Liver (tissue), 9 donors: ENCODE measurements around the gene LPAR1. TPM values are rescaled to one million over a fixed set of nuclear protein-coding genes. Genes with fewer than 3 reads are reported as not detected.

Source experiments
- DNase-seq: peaks from one replicate; pipeline ENCODE4 v3.0.0-alpha.2; 2017; ENCODE audit warnings: low spot score
- H3K27ac ChIP-seq, 2 donors: one replicate each; pipeline ENCODE4 v1.7.0; 2013; ENCODE audit warnings: inconsistent platforms in 2 of 2, low read length in 2 of 2, control low read depth in 1 of 2, low read depth in 1 of 2, mild to moderate bottlenecking in 1 of 2
- H3K27me3 ChIP-seq, 4 donors: one replicate each; pipeline versions ENCODE4 v1.6.1 to v1.7.0; 2013; ENCODE audit warnings: low read length in 3 of 4, inconsistent platforms in 1 of 4, mild to moderate bottlenecking in 1 of 4, moderate library complexity in 1 of 4; ENCODE audit not compliant: control insufficient read depth in 4 of 4, insufficient read depth in 4 of 4
- H3K36me3 ChIP-seq, 4 donors: one replicate each; pipeline versions ENCODE4 v1.6.1 to v1.7.0; 2013; ENCODE audit warnings: low read length in 3 of 4, mild to moderate bottlenecking in 3 of 4, low read depth in 1 of 4, moderate library complexity in 1 of 4; ENCODE audit not compliant: control insufficient read depth in 4 of 4, insufficient read depth in 3 of 4
- H3K4me1 ChIP-seq, 4 donors: one replicate each; pipeline versions ENCODE4 v1.6.1 to v1.7.0; 2013; ENCODE audit warnings: low read length in 3 of 4, mild to moderate bottlenecking in 3 of 4, moderate library complexity in 1 of 4; ENCODE audit not compliant: control insufficient read depth in 4 of 4, insufficient read depth in 4 of 4
- H3K4me3 ChIP-seq, 3 donors: one replicate each; pipeline versions ENCODE4 v1.6.1 to v1.7.0; 2013; ENCODE audit warnings: low read length in 3 of 3, control low read depth in 1 of 3, low read depth in 1 of 3, mild to moderate bottlenecking in 1 of 3
- H3K9ac ChIP-seq, 2 donors: one replicate each; pipeline ENCODE4 v1.7.0; 2013; ENCODE audit warnings: low read length in 2 of 2, mild to moderate bottlenecking in 2 of 2, moderate library complexity in 2 of 2, control low read depth in 1 of 2, low read depth in 1 of 2
- H3K9me3 ChIP-seq, 4 donors: one replicate each; pipeline versions ENCODE4 v1.6.1 to v1.7.0; 2013; ENCODE audit warnings: low read length in 3 of 4; ENCODE audit not compliant: control insufficient read depth in 4 of 4
- ATF3 ChIP-seq: IDR thresholded peaks from 2 replicates; pipeline ENCODE4 v1.6.1; 2016; ENCODE audit warnings: antibody characterized with exemption
- CTCF ChIP-seq: fragments of 150-350 bp; IDR thresholded peaks from 2 replicates; pipeline ENCODE4 v1.5.1; 2017; ENCODE audit warnings: improper control_type of control experiment, low read depth, low read length; ENCODE audit not compliant: missing input control
- EGR1 ChIP-seq, 2 donors: IDR thresholded peaks; 2 replicates each; pipeline ENCODE4 v1.6.1; 2016 to 2018; ENCODE audit warnings: antibody characterized with exemption in 2 of 2, low read depth in 2 of 2
- FOXA1 ChIP-seq: IDR thresholded peaks from 2 replicates; pipeline ENCODE4 v1.6.1; 2016; ENCODE audit warnings: antibody characterized with exemption
- FOXA2 ChIP-seq: IDR thresholded peaks from 2 replicates; pipeline ENCODE4 v1.6.1; 2016; ENCODE audit warnings: antibody characterized with exemption
- GABPA ChIP-seq, 2 donors: IDR thresholded peaks in 1 of 2; conservative IDR thresholded peaks in 1 of 2; 2 replicates each; pipeline ENCODE4 v1.6.1; 2016; ENCODE audit warnings: antibody characterized with exemption in 2 of 2, mild to moderate bottlenecking in 1 of 2, moderate library complexity in 1 of 2
- HNF4A ChIP-seq, 2 donors: conservative IDR thresholded peaks; 2 replicates each; pipeline ENCODE4 v1.6.1; 2016; ENCODE audit warnings: antibody characterized with exemption in 2 of 2, mild to moderate bottlenecking in 2 of 2
- HNF4G ChIP-seq: IDR thresholded peaks from 2 replicates; pipeline ENCODE4 v1.6.1; 2016; ENCODE audit warnings: antibody characterized with exemption
- JUND ChIP-seq, 2 donors: IDR thresholded peaks; 2 replicates each; pipeline ENCODE4 v1.6.1; 2016; ENCODE audit warnings: antibody characterized with exemption in 2 of 2
- MAX ChIP-seq: IDR thresholded peaks from 2 replicates; pipeline ENCODE4 v1.6.1; 2016; ENCODE audit warnings: antibody characterized with exemption
- NR2F2 ChIP-seq: IDR thresholded peaks from 2 replicates; pipeline ENCODE4 v1.6.1; 2016; ENCODE audit warnings: antibody characterized with exemption
- RAD21 ChIP-seq, 2 donors: IDR thresholded peaks; 2 replicates each; pipeline ENCODE4 v1.6.1; 2016; ENCODE audit warnings: antibody characterized with exemption in 2 of 2, mild to moderate bottlenecking in 2 of 2
- RXRA ChIP-seq, 2 donors: IDR thresholded peaks; 2 replicates each; pipeline ENCODE4 v1.6.1; 2017 to 2018; ENCODE audit warnings: antibody characterized with exemption in 2 of 2, mild to moderate bottlenecking in 1 of 2
- SP1 ChIP-seq: IDR thresholded peaks from 2 replicates; pipeline ENCODE4 v1.6.1; 2018; ENCODE audit warnings: antibody characterized with exemption, mild to moderate bottlenecking
- TAF1 ChIP-seq: conservative IDR thresholded peaks from 2 replicates; pipeline ENCODE4 v1.6.1; 2016; ENCODE audit warnings: antibody characterized with exemption, mild to moderate bottlenecking
- YY1 ChIP-seq: IDR thresholded peaks from 2 replicates; pipeline ENCODE4 v1.6.1; 2016; ENCODE audit warnings: antibody characterized with exemption, mild to moderate bottlenecking
- WGBS: extraction: QIAGEN DNeasy Blood & Tissue Kit; methylation state at CpG from one replicate; pipeline ENCODE4 v1.1.7; 2013; 5-methylcytosine and 5-hydroxymethylcytosine counted together
- polyA plus RNA-seq, 2 donors: library from polyadenylated mRNA; stranded (reverse) in 1 of 2; unstranded in 1 of 2; fragments of 200-250 nt in 1 of 2; fragments of >200 nt in 1 of 2; fragmentation: Nextera tagmentation in 1 of 2; extraction: Ambion mirVana in 1 of 2; gene quantifications; one replicate each; pipeline versions ENCODE4 v1.2.1 to v1.2.3, GENCODE V29; 2013 to 2015
- total RNA-seq, 2 donors: library from RNA; depleted of rRNA; stranded (reverse); fragments of >200 nt; gene quantifications; one replicate each; pipeline ENCODE4 v1.2.3, GENCODE V29; 2014
- TF ChIP-seq, protein P1 (sequence below): IDR thresholded peaks from 2 replicates; pipeline ENCODE4 v1.6.1; 2016; ENCODE audit warnings: antibody characterized with exemption
- TF ChIP-seq, protein P2 (sequence below): IDR thresholded peaks from 2 replicates; pipeline ENCODE4 v1.6.1; 2016; ENCODE audit warnings: antibody characterized with exemption, mild to moderate bottlenecking
- donor health status: healthy.
- donor health status: healthy.
- donor health status: healthy.
- donor health status: healthy.
- donor health status: healthy.

The LPAR1 gene
- total and polyA plus RNA-seq, 4 donors = 0.51 to 3.6 (median 1.1) TPM

DNA sequence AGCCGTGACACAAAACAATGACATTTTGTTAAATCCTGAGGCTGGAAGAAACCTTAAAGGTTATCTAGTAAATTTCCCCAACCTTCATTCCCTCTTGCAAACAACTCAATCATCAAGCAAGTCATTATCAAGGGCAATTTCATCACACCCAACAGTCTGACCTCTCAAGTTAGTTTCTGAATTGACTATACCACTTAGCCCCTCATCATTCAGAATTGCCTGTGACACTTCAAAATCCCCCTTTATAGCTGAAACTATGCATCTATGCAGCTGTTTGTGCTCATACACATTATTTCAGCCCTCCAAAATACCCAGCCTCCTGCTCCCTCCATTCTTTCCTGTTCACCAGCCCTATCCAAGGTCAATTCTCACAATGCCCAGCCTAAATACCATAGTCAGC is 24.6 kb downstream of the LPAR1 start:
- Histone ChIP-seq H3K9ac (no peak overlapping the region), H3K36me3 (no peaks in the 10 kb centered on the region), H3K9me3 (no peaks in the 10 kb centered on the region), H3K27me3 (peaks cover 0 to 2% (median 0%) of the 10 kb centered on the region in 4 donors), H3K4me3 (no peak overlapping the region), H3K4me1 (no peaks in the 10 kb centered on the region), H3K27ac (no peak overlapping the region)
- WGBS = 83% methylated on average over 1 of the region's 1 CpG
- TF ChIP-seq HNF4G (no peak), NR2F2 (no peak), ATF3 (no peak), FOXA1 (no peak), SP1 (no peak), GABPA (IDR thresholded peaks at IDR 0.05 in 1 of 2, conservative IDR thresholded peaks at IDR 0.05 in 1 of 2) (no peak), MAX (no peak), RAD21 (IDR thresholded peaks at IDR 0.05) (no peak), CTCF (no peak), JUND (IDR thresholded peaks at IDR 0.05) (no peak), FOXA2 (no peak), HNF4A (conservative IDR thresholded peaks at IDR 0.05) (no peak), RXRA (IDR thresholded peaks at IDR 0.05) (no peak), EGR1 (IDR thresholded peaks at IDR 0.05; ENCODE audit: low read depth in 2 of 2) (no peak), YY1 (no peak), TAF1 (no peak)
- TF ChIP-seq, protein P1, sequence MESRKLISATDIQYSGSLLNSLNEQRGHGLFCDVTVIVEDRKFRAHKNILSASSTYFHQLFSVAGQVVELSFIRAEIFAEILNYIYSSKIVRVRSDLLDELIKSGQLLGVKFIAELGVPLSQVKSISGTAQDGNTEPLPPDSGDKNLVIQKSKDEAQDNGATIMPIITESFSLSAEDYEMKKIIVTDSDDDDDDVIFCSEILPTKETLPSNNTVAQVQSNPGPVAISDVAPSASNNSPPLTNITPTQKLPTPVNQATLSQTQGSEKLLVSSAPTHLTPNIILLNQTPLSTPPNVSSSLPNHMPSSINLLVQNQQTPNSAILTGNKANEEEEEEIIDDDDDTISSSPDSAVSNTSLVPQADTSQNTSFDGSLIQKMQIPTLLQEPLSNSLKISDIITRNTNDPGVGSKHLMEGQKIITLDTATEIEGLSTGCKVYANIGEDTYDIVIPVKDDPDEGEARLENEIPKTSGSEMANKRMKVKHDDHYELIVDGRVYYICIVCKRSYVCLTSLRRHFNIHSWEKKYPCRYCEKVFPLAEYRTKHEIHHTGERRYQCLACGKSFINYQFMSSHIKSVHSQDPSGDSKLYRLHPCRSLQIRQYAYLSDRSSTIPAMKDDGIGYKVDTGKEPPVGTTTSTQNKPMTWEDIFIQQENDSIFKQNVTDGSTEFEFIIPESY = no peak
- TF ChIP-seq, protein P2, sequence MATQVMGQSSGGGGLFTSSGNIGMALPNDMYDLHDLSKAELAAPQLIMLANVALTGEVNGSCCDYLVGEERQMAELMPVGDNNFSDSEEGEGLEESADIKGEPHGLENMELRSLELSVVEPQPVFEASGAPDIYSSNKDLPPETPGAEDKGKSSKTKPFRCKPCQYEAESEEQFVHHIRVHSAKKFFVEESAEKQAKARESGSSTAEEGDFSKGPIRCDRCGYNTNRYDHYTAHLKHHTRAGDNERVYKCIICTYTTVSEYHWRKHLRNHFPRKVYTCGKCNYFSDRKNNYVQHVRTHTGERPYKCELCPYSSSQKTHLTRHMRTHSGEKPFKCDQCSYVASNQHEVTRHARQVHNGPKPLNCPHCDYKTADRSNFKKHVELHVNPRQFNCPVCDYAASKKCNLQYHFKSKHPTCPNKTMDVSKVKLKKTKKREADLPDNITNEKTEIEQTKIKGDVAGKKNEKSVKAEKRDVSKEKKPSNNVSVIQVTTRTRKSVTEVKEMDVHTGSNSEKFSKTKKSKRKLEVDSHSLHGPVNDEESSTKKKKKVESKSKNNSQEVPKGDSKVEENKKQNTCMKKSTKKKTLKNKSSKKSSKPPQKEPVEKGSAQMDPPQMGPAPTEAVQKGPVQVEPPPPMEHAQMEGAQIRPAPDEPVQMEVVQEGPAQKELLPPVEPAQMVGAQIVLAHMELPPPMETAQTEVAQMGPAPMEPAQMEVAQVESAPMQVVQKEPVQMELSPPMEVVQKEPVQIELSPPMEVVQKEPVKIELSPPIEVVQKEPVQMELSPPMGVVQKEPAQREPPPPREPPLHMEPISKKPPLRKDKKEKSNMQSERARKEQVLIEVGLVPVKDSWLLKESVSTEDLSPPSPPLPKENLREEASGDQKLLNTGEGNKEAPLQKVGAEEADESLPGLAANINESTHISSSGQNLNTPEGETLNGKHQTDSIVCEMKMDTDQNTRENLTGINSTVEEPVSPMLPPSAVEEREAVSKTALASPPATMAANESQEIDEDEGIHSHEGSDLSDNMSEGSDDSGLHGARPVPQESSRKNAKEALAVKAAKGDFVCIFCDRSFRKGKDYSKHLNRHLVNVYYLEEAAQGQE = no peak
- no peak for DNase-seq
